Fibroblast of lung (primary cell): Measurements from ENCODE around the gene ROR2. TPM values are rescaled to one million over a fixed set of nuclear protein-coding genes. Genes with fewer than 3 reads are reported as not detected.

Source experiments
- DNase-seq, 2 donors: peaks; one replicate each; pipeline versions ENCODE4 v3.0.0 to v3.0.0-alpha.2; 2010; ENCODE audit warnings: low read depth in 2 of 2
- H2AFZ ChIP-seq: 2 replicates; pipeline ENCODE4 v1.5.1; 2012; ENCODE audit warnings: low read length, control low read depth, inconsistent platforms
- H3K27ac ChIP-seq: 2 replicates; pipeline ENCODE4 v1.5.1; 2011; ENCODE audit warnings: low read length, control low read depth; ENCODE audit not compliant: insufficient read depth
- H3K27me3 ChIP-seq: 2 replicates; pipeline ENCODE4 v1.5.1; 2011; ENCODE audit warnings: mild to moderate bottlenecking, low read length; ENCODE audit not compliant: control insufficient read depth, insufficient read depth
- H3K36me3 ChIP-seq: 2 replicates; pipeline ENCODE4 v1.5.1; 2011; ENCODE audit warnings: low read length; ENCODE audit not compliant: control insufficient read depth, insufficient read depth
- H3K4me1 ChIP-seq: 2 replicates; pipeline ENCODE4 v1.5.1; 2011; ENCODE audit warnings: low read length; ENCODE audit not compliant: control insufficient read depth, insufficient read depth; ENCODE audit errors: extremely low read depth
- H3K4me2 ChIP-seq: 2 replicates; pipeline ENCODE4 v1.5.1; 2011; ENCODE audit warnings: low read length, control low read depth; ENCODE audit not compliant: insufficient read depth; ENCODE audit errors: extremely low read depth
- H3K4me3 ChIP-seq, 4 experiments: fragments of 200-600 bp in 1 of 4; sonication (generic) in 1 of 4; replicated peaks in 1 of 4; 2 replicates each; pipeline ENCODE4 v1.5.1; 2011 to 2016; ENCODE audit warnings: low read length in 4 of 4, low read depth in 3 of 4, mild to moderate bottlenecking in 3 of 4, control low read depth in 2 of 4, inconsistent platforms in 1 of 4, mixed read lengths in 1 of 4; ENCODE audit not compliant: insufficient read depth in 1 of 4; ENCODE audit errors: control extremely low read depth in 1 of 4
- H3K79me2 ChIP-seq: 2 replicates; pipeline ENCODE4 v1.5.1; 2012; ENCODE audit warnings: mild to moderate bottlenecking, low read length, inconsistent platforms; ENCODE audit not compliant: control insufficient read depth, insufficient read depth
- H3K9ac ChIP-seq: 2 replicates; pipeline ENCODE4 v1.5.1; 2011; ENCODE audit warnings: mild to moderate bottlenecking, low read length, control low read depth; ENCODE audit not compliant: insufficient read depth
- H3K9me3 ChIP-seq: 2 replicates; pipeline ENCODE4 v1.5.1; 2012; ENCODE audit warnings: low read depth, low read length; ENCODE audit not compliant: control insufficient read depth, insufficient read depth
- H4K20me1 ChIP-seq: 2 replicates; pipeline ENCODE4 v1.5.1; 2011; ENCODE audit warnings: low read length; ENCODE audit not compliant: control insufficient read depth, insufficient read depth; ENCODE audit errors: extremely low read depth
- EZH2 ChIP-seq: IDR thresholded peaks from 2 replicates; pipeline ENCODE4 v1.5.1; 2012; ENCODE audit warnings: low read length, control low read depth, mild to moderate bottlenecking; ENCODE audit errors: missing control alignments
- polyA plus RNA-seq, 2 donors: library from polyadenylated mRNA; depleted of rRNA in 1 of 2; stranded (reverse) in 1 of 2; unstranded in 1 of 2; fragments of >200 nt; gene quantifications; 2 replicates each; pipeline ENCODE4 v1.2.1, GENCODE V29; 2011 to 2012; ENCODE audit warnings: missing spikeins in 1 of 2
- total RNA-seq: library from RNA; depleted of rRNA; stranded (reverse); fragments of >200 nt; gene quantifications from 2 replicates; pipeline ENCODE4 v1.2.1, GENCODE V29; 2014
- TF ChIP-seq, protein P1 (sequence below), 2 donors: IDR thresholded peaks in 1 of 2; conservative IDR thresholded peaks in 1 of 2; 1 replicate in 1 of 2; 2 replicates in 1 of 2; pipeline ENCODE4 v1.5.1; 2011 to 2012; ENCODE audit warnings: low read length in 2 of 2, control low read depth in 1 of 2, inconsistent platforms in 1 of 2, low read depth in 1 of 2, mild to moderate bottlenecking in 1 of 2

ROR2 gene
- total and polyA plus RNA-seq, 2 donors (not counting 1 experiment from before 2014, with no cell fraction given), result 2.3 to 27.9 TPM

- Histone ChIP-seq H4K20me1 (no peaks in the 10 kb centered on the region), H3K4me2 (no peak overlapping the region), H3K27me3 (no peaks in the 10 kb centered on the region), H3K9ac (no peak overlapping the region), H3K9me3 (no peaks in the 10 kb centered on the region), H3K36me3 (no peaks in the 10 kb centered on the region), H3K27ac (no peak overlapping the region), H3K4me3 (no peak overlapping the region), H3K79me2 (no peaks in the 10 kb centered on the region), H2AFZ (no peak overlapping the region), H3K4me1 (no peaks in the 10 kb centered on the region)
- TF ChIP-seq, protein P1, sequence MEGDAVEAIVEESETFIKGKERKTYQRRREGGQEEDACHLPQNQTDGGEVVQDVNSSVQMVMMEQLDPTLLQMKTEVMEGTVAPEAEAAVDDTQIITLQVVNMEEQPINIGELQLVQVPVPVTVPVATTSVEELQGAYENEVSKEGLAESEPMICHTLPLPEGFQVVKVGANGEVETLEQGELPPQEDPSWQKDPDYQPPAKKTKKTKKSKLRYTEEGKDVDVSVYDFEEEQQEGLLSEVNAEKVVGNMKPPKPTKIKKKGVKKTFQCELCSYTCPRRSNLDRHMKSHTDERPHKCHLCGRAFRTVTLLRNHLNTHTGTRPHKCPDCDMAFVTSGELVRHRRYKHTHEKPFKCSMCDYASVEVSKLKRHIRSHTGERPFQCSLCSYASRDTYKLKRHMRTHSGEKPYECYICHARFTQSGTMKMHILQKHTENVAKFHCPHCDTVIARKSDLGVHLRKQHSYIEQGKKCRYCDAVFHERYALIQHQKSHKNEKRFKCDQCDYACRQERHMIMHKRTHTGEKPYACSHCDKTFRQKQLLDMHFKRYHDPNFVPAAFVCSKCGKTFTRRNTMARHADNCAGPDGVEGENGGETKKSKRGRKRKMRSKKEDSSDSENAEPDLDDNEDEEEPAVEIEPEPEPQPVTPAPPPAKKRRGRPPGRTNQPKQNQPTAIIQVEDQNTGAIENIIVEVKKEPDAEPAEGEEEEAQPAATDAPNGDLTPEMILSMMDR (conservative IDR thresholded peaks at IDR 0.05 in 1 of 2, IDR thresholded peaks at IDR 0.05 in 1 of 2; ENCODE audit: low read depth in 1 of 2, low read length in 2 of 2), result no peak
- no peak for TF ChIP-seq EZH2
- DNase-seq, result no peak
Measured at GRCh38 chr9:91736311-91736710, 213.7 kb downstream of the ROR2 start.

DNA sequence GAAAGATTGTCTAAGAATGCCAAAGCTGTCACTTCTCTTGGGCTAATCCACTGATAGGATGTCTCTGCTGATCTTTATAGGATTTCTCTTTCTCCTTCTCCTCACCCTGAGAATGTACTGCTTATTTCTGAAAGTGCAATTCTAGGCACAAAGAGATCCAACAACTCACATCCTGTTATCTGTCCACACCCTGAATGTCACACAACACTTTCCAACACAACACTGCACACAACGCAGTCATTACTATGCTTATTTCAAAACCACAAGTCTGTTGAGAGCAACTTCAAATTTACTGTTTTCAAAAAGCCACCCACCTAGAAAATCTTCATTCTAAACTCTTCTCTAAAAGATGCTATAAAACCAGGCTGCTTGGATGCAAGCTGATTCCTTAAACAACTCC is 215.0 kb downstream of the ROR2 start:
- Histone ChIP-seq H3K4me3 (no peak overlapping the region), H3K36me3 (no peaks in the 10 kb centered on the region), H3K79me2 (no peaks in the 10 kb centered on the region), H3K27me3 (no peaks in the 10 kb centered on the region), H3K4me1 (no peaks in the 10 kb centered on the region), H3K9me3 (no peaks in the 10 kb centered on the region), H3K27ac (no peak overlapping the region), H3K4me2 (no peak overlapping the region), H4K20me1 (no peaks in the 10 kb centered on the region), H2AFZ (no peak overlapping the region), H3K9ac (no peak overlapping the region)
- DNase-seq, result no peak
- TF ChIP-seq, protein P1 (conservative IDR thresholded peaks at IDR 0.05 in 1 of 2, IDR thresholded peaks at IDR 0.05 in 1 of 2; ENCODE audit: low read depth in 1 of 2, low read length in 2 of 2), result no peak
- no peak for TF ChIP-seq EZH2

- H3K36me3 ChIP-seq, result no peaks in the 10 kb centered on the region
- no peak overlapping the region for H3K4me2 ChIP-seq
- H3K4me1 ChIP-seq, result no peaks in the 10 kb centered on the region
- H2AFZ ChIP-seq, result no peak overlapping the region
- no peak for TF ChIP-seq EZH2
- TF ChIP-seq, protein P1 (conservative IDR thresholded peaks at IDR 0.05 in 1 of 2, IDR thresholded peaks at IDR 0.05 in 1 of 2; ENCODE audit: low read depth in 1 of 2, low read length in 2 of 2), result peak; percentile 94 to 99
- no peaks in the 10 kb centered on the region for H3K9me3 ChIP-seq
- no peak overlapping the region for H3K4me3 ChIP-seq
- H3K27ac ChIP-seq, result no peak overlapping the region
- H4K20me1 ChIP-seq, result no peaks in the 10 kb centered on the region
- H3K27me3 ChIP-seq, result no peaks in the 10 kb centered on the region
- H3K9ac ChIP-seq, result no peak overlapping the region
- H3K79me2 ChIP-seq, result no peaks in the 10 kb centered on the region
- DNase-seq, result peak; percentile 37 to 67
Measured at GRCh38 chr9:91734371-91734981, 215.6 kb downstream of the ROR2 start.
